ENCODE measurements around the gene BTBD2. TPM values are rescaled to one million over a fixed set of nuclear protein-coding genes. Genes with fewer than 3 reads are reported as not detected.

Gene BTBD2
- total and polyA plus RNA-seq, 2 of the 13 experiments (the other 11 are each of a cell fraction or from before 2014, with no cell fraction given) = 28.1 to 45.3 TPM

DNA sequence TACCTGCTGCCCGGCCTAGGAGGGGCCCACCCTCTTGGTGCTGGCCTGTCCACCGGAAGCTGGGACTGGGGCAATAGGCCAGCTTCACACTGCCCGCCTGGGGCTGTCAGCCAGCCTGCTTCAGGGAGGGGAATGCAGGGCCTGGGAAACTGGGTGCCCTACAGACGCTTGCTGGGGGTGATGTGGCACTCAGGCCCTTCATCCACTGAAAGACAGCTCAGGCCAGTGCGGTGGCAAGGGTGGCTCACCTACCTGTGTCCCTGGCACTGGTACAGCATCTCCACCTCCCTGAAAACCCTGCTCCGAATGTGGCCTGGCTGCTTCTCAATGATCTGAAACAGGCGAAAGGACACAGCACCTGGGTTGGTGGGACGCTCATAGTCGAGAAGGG, 27.7 kb upstream of the BTBD2 start:
- Histone ChIP-seq H4K20me1 (ENCODE audit: insufficient read depth, low read length) (peaks cover 24% of the 10 kb centered on the region; the same call in 1 of the 2 replicates), H3K4me3 (replicated peaks in 1 of 3; ENCODE audit: insufficient read depth in 1 of 3, low read depth in 2 of 3, low read length in 3 of 3) (no peak overlapping the region), H3K36me3 (replicated peaks in 1 of 2; ENCODE audit: control insufficient read depth in 1 of 2, insufficient read depth in 2 of 2, low read length in 2 of 2) (peaks cover 21 to 60% of the 10 kb centered on the region in 2 experiments), H2AFZ (ENCODE audit: low read length) (no peak overlapping the region), H3K4me2 (ENCODE audit: low read depth, low read length) (no peak overlapping the region), H3K9ac (ENCODE audit: insufficient read depth, low read depth, low read length) (no peak overlapping the region), H3K79me2 (ENCODE audit: insufficient read depth, low read length) (peaks cover 10% of the 10 kb centered on the region), H3K27ac (ENCODE audit: extremely low read length, insufficient read depth, low read length) (no peak overlapping the region), H3K9me3 (ENCODE audit: low read length) (no peaks in the 10 kb centered on the region), H3K27me3 (ENCODE audit: control insufficient read depth in 1 of 2, insufficient read depth in 2 of 2, low read length in 2 of 2) (no peaks in the 10 kb centered on the region), H3K4me1 (ENCODE audit: insufficient read depth, low read length) (peaks cover 16% of the 10 kb centered on the region)
- no peak for FAIRE-seq
- no TSS peak for BruUV-seq (replicated peaks)
- ChIA-PET POLR2A (interaction anchor here (1.1 to 1.2 kb wide), 2 partner anchors 8 to 16 kb away, joined by 3 to 4 read pairs; no protein-coding TSS in a partner anchor), CTCF (ENCODE audit: low intra/inter-chr PET ratio, low total read pairs) (no interaction called here)
- WGBS (ENCODE audit: low lambda C conversion rate) = 95% methylated on average over 4 of the region's 9 CpGs
- intact Hi-C loops (cut with micrococcal nuclease; ENCODE audit: unreplicated experiment) = no loop called here
- ATAC-seq = no peak
- TF ChIP-seq ZNF136 (CRISPR knock-in tag; IDR thresholded peaks at IDR 0.05; ENCODE audit: low read depth) (no peak), NCOA1 (CRISPR knock-in tag; IDR thresholded peaks at IDR 0.05) (no peak), RNF2 (conservative IDR thresholded peaks at IDR 0.05; ENCODE audit: low read depth) (no peak), ZNF484 (CRISPR knock-in tag; IDR thresholded peaks at IDR 0.05; ENCODE audit: borderline replicate concordance, low read depth) (no peak), ZNF616 (CRISPR knock-in tag; IDR thresholded peaks at IDR 0.05; ENCODE audit: low read depth) (no peak), FOXJ3 (CRISPR knock-in tag; IDR thresholded peaks at IDR 0.05; ENCODE audit: borderline replicate concordance) (no peak), KDM6A (CRISPR knock-in tag; IDR thresholded peaks at IDR 0.05; ENCODE audit: low read depth) (no peak), ZSCAN9 (CRISPR knock-in tag; IDR thresholded peaks at IDR 0.05; ENCODE audit: borderline replicate concordance) (no peak)
- DNase-seq (ENCODE audit: low spot score) = no peak
- in situ Hi-C loops (cut with HindIII; ENCODE audit: extremely low pct_ligation_motif_present, low pct_unique_long_range_greater_than_20kb) = no loop called here

- no peak overlapping the region for H3K4me3 ChIP-seq (replicated peaks in 1 of 3; ENCODE audit: insufficient read depth in 1 of 3, low read depth in 2 of 3, low read length in 3 of 3)
- TF ChIP-seq AGO2 (optimal IDR thresholded peaks at IDR 0.05; ENCODE audit: low read depth, low read length) (peak; percentile 63), NRL (CRISPR knock-in tag; IDR thresholded peaks at IDR 0.05; ENCODE audit: borderline replicate concordance) (no peak), RBAK (CRISPR knock-in tag; IDR thresholded peaks at IDR 0.05) (no peak), ZNF687 (CRISPR knock-in tag; IDR thresholded peaks at IDR 0.05) (peak; percentile 13; the same call in 1 of the 2 replicates), ZSCAN9 (CRISPR knock-in tag; IDR thresholded peaks at IDR 0.05; ENCODE audit: borderline replicate concordance) (no peak)
These were observed 27.2 kb upstream of the BTBD2 start for GRCh38 chr19:2042485-2043250.

More at GRCh38 chr19:2042485-2043250, 27.2 kb upstream of the BTBD2 start:
- WGBS (ENCODE audit: low lambda C conversion rate) = 97% methylated on average over 17 of the region's 29 CpGs
- DNase-seq (ENCODE audit: low spot score) (no peak), FAIRE-seq (no peak), ATAC-seq (no peak)
- no peak overlapping the region for H3K9ac ChIP-seq (ENCODE audit: insufficient read depth, low read depth, low read length)
- ChIA-PET CTCF (ENCODE audit: low intra/inter-chr PET ratio, low total read pairs) (no interaction called here), POLR2A (interaction anchor here (1.1 to 1.5 kb wide), 3 partner anchors 9 to 17 kb away, joined by 3 to 5 read pairs (median 4); no protein-coding TSS in a partner anchor)
- H3K4me2 ChIP-seq (ENCODE audit: low read depth, low read length) = no peak overlapping the region
- no peak overlapping the region for H3K27ac ChIP-seq (ENCODE audit: extremely low read length, insufficient read depth, low read length)
- no peaks in the 10 kb centered on the region for H3K27me3 ChIP-seq (ENCODE audit: control insufficient read depth in 1 of 2, insufficient read depth in 2 of 2, low read length in 2 of 2)
- intact Hi-C loops (cut with micrococcal nuclease; ENCODE audit: unreplicated experiment) = no loop called here
- H3K4me1 ChIP-seq (ENCODE audit: insufficient read depth, low read length) = peaks cover 10% of the 10 kb centered on the region
- no peaks in the 10 kb centered on the region for H3K9me3 ChIP-seq (ENCODE audit: low read length)
- H2AFZ ChIP-seq (ENCODE audit: low read length) = no peak overlapping the region
- no TSS peak for BruUV-seq (replicated peaks)
- H4K20me1 ChIP-seq (ENCODE audit: insufficient read depth, low read length) = peaks cover 18% of the 10 kb centered on the region; the same call in 1 of the 2 replicates
- in situ Hi-C loops (cut with HindIII; ENCODE audit: extremely low pct_ligation_motif_present, low pct_unique_long_range_greater_than_20kb) = no loop called here
- peaks cover 5% of the 10 kb centered on the region for H3K79me2 ChIP-seq (ENCODE audit: insufficient read depth, low read length)
- peaks cover 21 to 60% of the 10 kb centered on the region in 2 experiments for H3K36me3 ChIP-seq (replicated peaks in 1 of 2; ENCODE audit: control insufficient read depth in 1 of 2, insufficient read depth in 2 of 2, low read length in 2 of 2)

All from HepG2 (cell line).